Ascending aorta (tissue), 2 donors: ENCODE data around the gene THADA. TPM values are rescaled to one million over a fixed set of nuclear protein-coding genes. Genes with fewer than 3 reads are reported as not detected.

Source experiments
- DNase-seq, 2 donors: peaks; one replicate each; pipeline ENCODE4 v3.0.0-alpha.2; 2019; ENCODE audit warnings: low spot score in 2 of 2
- H3K27ac ChIP-seq, 2 donors: fragments of 200-600 bp; sonication (generic); one replicate each; pipeline ENCODE4 v1.5.1; 2016 to 2017; ENCODE audit warnings: mild to moderate bottlenecking in 1 of 2
- H3K27me3 ChIP-seq: fragments of 200-600 bp; sonication (generic); one replicate; pipeline ENCODE4 v1.5.1; 2017
- H3K36me3 ChIP-seq, 2 donors: fragments of 200-600 bp; sonication (generic); one replicate each; pipeline ENCODE4 v1.5.1; 2016
- H3K4me1 ChIP-seq, 2 donors: fragments of 200-600 bp; sonication (generic); one replicate each; pipeline ENCODE4 v1.5.1; 2016 to 2017; ENCODE audit warnings: mild to moderate bottlenecking in 1 of 2
- H3K4me3 ChIP-seq, 2 donors: fragments of 200-600 bp; sonication (generic); one replicate each; pipeline ENCODE4 v1.5.1; 2016 to 2017; ENCODE audit warnings: mild to moderate bottlenecking in 1 of 2
- H3K9me3 ChIP-seq, 2 donors: fragments of 200-600 bp; sonication (generic); one replicate each; pipeline ENCODE4 v1.5.1; 2016
- CTCF ChIP-seq, 3 experiments: fragments of 200-600 bp in 2 of 3; fragments of 450-650 bp in 1 of 3; sonication (generic) in 2 of 3; IDR thresholded peaks; one replicate each; pipeline ENCODE4 v1.5.1; 2016 to 2019; ENCODE audit warnings: antibody characterized with exemption in 3 of 3, mild to moderate bottlenecking in 1 of 3, moderate library complexity in 1 of 3
- intact Hi-C: fragments of 100-400 bp; cut with DNase I; formaldehyde crosslinking; loops from one replicate; pipeline ENCODE4 v1.15.1; 2023
- total RNA-seq: library from RNA; depleted of rRNA; stranded (reverse); fragments of >200 nt; gene quantifications from one replicate; pipeline ENCODE4 v1.1.0, GENCODE V29; 2016

Gene THADA
- total RNA-seq, 1 donor from 2014 or later: 27.4 TPM

- H3K4me1 ChIP-seq: peaks cover 3 to 30% of the 10 kb centered on the region in 2 donors
- intact Hi-C loops: loop anchor here (5.0 kb wide), 2 partner anchors 57 to 127 kb away; no protein-coding TSS in a partner anchor
- H3K36me3 ChIP-seq: no peaks in the 10 kb centered on the region
- H3K4me3 ChIP-seq: no peak overlapping the region
- TF ChIP-seq CTCF (IDR thresholded peaks at IDR 0.05): no peak
- no peaks in the 10 kb centered on the region for H3K27me3 ChIP-seq
- no peak for DNase-seq
- H3K27ac ChIP-seq: peak overlapping the region in 1 of 2 donors; percentile 76
- H3K9me3 ChIP-seq: no peaks in the 10 kb centered on the region
These were observed 126.7 kb downstream of the THADA start for GRCh38 chr2:43469094-43469493.

- H3K4me3 ChIP-seq: no peak overlapping the region
- H3K9me3 ChIP-seq: no peaks in the 10 kb centered on the region
- H3K4me1 ChIP-seq: peaks cover 3 to 42% of the 10 kb centered on the region in 2 donors
- no peaks in the 10 kb centered on the region for H3K36me3 ChIP-seq
- peak overlapping the region; percentile 59 to 76 for H3K27ac ChIP-seq
- DNase-seq: no peak
- no peak for TF ChIP-seq CTCF (IDR thresholded peaks at IDR 0.05)
- intact Hi-C loops: loop anchor here (5.0 kb wide), 2 partner anchors 56 to 126 kb away; no protein-coding TSS in a partner anchor
- no peaks in the 10 kb centered on the region for H3K27me3 ChIP-seq
These were observed 127.9 kb downstream of the THADA start for GRCh38 chr2:43467891-43468290.

GRCh38 chr2:43465234-43465633, 130.6 kb downstream of the THADA start:
- intact Hi-C loops: loop anchor here (5.0 kb wide), 2 partner anchors 53 to 123 kb away; no protein-coding TSS in a partner anchor
- H3K27ac ChIP-seq: peak overlapping the region; percentile 65 to 68
- peaks cover 3 to 67% of the 10 kb centered on the region in 2 donors for H3K4me1 ChIP-seq
- DNase-seq: no peak
- no peaks in the 10 kb centered on the region for H3K27me3 ChIP-seq
- TF ChIP-seq CTCF (IDR thresholded peaks at IDR 0.05): no peak
- no peak overlapping the region for H3K4me3 ChIP-seq
- H3K9me3 ChIP-seq: no peaks in the 10 kb centered on the region
- no peaks in the 10 kb centered on the region for H3K36me3 ChIP-seq

- Histone ChIP-seq H3K27me3 (no peaks in the 10 kb centered on the region), H3K27ac (peak overlapping the region; percentile 65 to 68), H3K4me1 (peaks cover 3 to 74% of the 10 kb centered on the region in 2 donors), H3K9me3 (no peaks in the 10 kb centered on the region), H3K4me3 (peak overlapping the region in 1 of 2 donors; percentile 1), H3K36me3 (no peaks in the 10 kb centered on the region)
- peak in 1 of 2 donors; percentile 67 for DNase-seq
- no peak for TF ChIP-seq CTCF (IDR thresholded peaks at IDR 0.05)
- intact Hi-C loops: loop anchor here (5.0 kb wide), 1 partner anchor 37 kb away; no protein-coding TSS in a partner anchor
These were observed 131.2 kb downstream of the THADA start for GRCh38 chr2:43464590-43464989.

GRCh38 chr2:43462866-43463641, 132.8 kb downstream of the THADA start:
- intact Hi-C loops: loop anchor here (5.0 kb wide), 1 partner anchor 36 kb away; no protein-coding TSS in a partner anchor
- Histone ChIP-seq H3K27ac (peak overlapping the region; percentile 65 to 68), H3K27me3 (no peaks in the 10 kb centered on the region), H3K4me1 (peaks cover 3 to 73% of the 10 kb centered on the region in 2 donors), H3K4me3 (no peak overlapping the region), H3K9me3 (no peaks in the 10 kb centered on the region), H3K36me3 (no peaks in the 10 kb centered on the region)
- no peak for TF ChIP-seq CTCF (IDR thresholded peaks at IDR 0.05)
- no peak for DNase-seq
